Thoracic aorta (tissue), 2 donors: ENCODE measurements around the gene MRPL21. TPM values are rescaled to one million over a fixed set of nuclear protein-coding genes. Genes with fewer than 3 reads are reported as not detected.
A peak's percentile ranks its signal among the peaks of the same experiment; 100 is the strongest.

Experiments
- ATAC-seq: fragments of 150-250 bp; one replicate; pipeline ENCODE4 v1.8.0; 2017; ENCODE audit warnings: low read depth; ENCODE audit not compliant: insufficient number of reproducible peaks, low FRiP score
- DNase-seq: peaks from one replicate; pipeline ENCODE4 v3.0.0-alpha.2; 2020; ENCODE audit warnings: low spot score
- H3K27ac ChIP-seq, 2 donors: fragments of 200-600 bp; sonication (generic); 1 replicate in 1 of 2; 2 replicates in 1 of 2; pipeline ENCODE4 v1.5.1; 2016; ENCODE audit warnings: mild to moderate bottlenecking in 2 of 2, moderate library complexity in 2 of 2
- H3K27me3 ChIP-seq: fragments of 200-600 bp; sonication (generic); replicated peaks from 2 replicates; pipeline ENCODE4 v1.6.0; 2016; ENCODE audit warnings: mild to moderate bottlenecking; ENCODE audit not compliant: insufficient read depth
- H3K36me3 ChIP-seq: fragments of 200-600 bp; sonication (generic); one replicate; pipeline ENCODE4 v1.5.1; 2016
- H3K4me1 ChIP-seq, 2 donors: fragments of 200-600 bp; sonication (generic); 1 replicate in 1 of 2; 2 replicates in 1 of 2; pipeline versions ENCODE4 v1.5.1 to v1.6.0; 2016; ENCODE audit warnings: low read depth in 2 of 2, mild to moderate bottlenecking in 1 of 2; ENCODE audit not compliant: control insufficient read depth in 1 of 2
- H3K4me3 ChIP-seq: fragments of 200-600 bp; sonication (generic); 2 replicates; pipeline ENCODE4 v1.5.1; 2016; ENCODE audit warnings: mild to moderate bottlenecking
- H3K9me3 ChIP-seq: fragments of 200-600 bp; sonication (generic); 2 replicates; pipeline ENCODE4 v1.5.1; 2016
- total RNA-seq, 2 donors: library from RNA; depleted of rRNA; stranded (reverse); fragments of >200 nt; gene quantifications; one replicate each; pipeline versions ENCODE4 v1.1.0 to v1.2.3, GENCODE V29; 2016
- TF ChIP-seq, protein P1 (sequence below): fragments of 200-600 bp; sonication (generic); IDR thresholded peaks from one replicate; pipeline ENCODE4 v1.5.1; 2019; ENCODE audit warnings: antibody characterized with exemption

Gene MRPL21
- total RNA-seq, 2 donors from 2014 or later: 11.0 to 16.7 TPM

DNA sequence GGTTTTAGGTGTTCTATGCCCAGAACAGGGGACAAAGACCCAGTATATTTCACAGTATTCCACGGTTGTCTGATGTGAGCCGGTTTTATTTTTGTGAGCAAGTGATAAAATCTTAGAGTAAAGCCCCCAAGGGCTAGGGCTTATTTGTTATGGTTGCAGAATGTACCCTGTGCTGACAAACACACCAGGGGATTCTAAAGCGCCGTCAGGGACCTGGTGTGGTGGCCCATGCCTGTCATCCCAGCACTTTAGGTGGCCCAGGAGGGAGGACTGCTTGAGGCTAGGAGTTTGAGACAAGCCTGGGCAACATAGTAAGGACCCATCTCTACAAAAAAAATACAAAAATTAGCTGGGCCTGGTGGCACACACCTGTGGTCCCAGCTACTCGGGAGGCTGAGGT lies 22.8 kb downstream of the MRPL21 start:
- DNase-seq (no peak), ATAC-seq (no peak)
- no peak overlapping the region for H3K4me3 ChIP-seq
- H3K27ac ChIP-seq: no peak overlapping the region
- H3K4me1 ChIP-seq: peaks cover 0 to 3% of the 10 kb centered on the region in 2 donors
- TF ChIP-seq, protein P1, sequence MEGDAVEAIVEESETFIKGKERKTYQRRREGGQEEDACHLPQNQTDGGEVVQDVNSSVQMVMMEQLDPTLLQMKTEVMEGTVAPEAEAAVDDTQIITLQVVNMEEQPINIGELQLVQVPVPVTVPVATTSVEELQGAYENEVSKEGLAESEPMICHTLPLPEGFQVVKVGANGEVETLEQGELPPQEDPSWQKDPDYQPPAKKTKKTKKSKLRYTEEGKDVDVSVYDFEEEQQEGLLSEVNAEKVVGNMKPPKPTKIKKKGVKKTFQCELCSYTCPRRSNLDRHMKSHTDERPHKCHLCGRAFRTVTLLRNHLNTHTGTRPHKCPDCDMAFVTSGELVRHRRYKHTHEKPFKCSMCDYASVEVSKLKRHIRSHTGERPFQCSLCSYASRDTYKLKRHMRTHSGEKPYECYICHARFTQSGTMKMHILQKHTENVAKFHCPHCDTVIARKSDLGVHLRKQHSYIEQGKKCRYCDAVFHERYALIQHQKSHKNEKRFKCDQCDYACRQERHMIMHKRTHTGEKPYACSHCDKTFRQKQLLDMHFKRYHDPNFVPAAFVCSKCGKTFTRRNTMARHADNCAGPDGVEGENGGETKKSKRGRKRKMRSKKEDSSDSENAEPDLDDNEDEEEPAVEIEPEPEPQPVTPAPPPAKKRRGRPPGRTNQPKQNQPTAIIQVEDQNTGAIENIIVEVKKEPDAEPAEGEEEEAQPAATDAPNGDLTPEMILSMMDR: no peak
- no peaks in the 10 kb centered on the region for H3K9me3 ChIP-seq
- no peaks in the 10 kb centered on the region for H3K36me3 ChIP-seq
- H3K27me3 ChIP-seq: no peaks in the 10 kb centered on the region

DNA sequence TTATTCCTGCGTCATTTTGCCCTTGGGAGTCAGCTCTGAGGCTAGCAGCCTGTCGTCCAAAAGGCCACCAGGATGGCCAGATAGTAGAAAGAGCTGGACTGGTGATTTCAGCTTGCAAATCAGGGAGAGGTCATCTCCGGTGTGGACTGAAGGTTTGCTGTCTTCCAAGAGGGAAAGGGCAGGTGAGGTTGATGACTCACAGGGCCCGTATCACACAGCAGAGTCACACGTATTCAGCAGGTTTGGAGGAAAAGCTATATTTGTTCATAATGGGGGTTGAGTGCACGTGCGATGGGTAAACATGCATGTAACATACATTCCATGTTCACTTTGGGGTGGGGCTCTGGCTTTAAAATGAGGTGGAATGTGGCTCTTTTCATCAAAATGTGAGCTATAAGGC lies 25.6 kb downstream of the MRPL21 start:
- DNase-seq: no peak
- H3K27me3 ChIP-seq: no peaks in the 10 kb centered on the region
- ATAC-seq: no peak
- TF ChIP-seq, protein P1: no peak
- H3K9me3 ChIP-seq: no peaks in the 10 kb centered on the region
- H3K36me3 ChIP-seq: no peaks in the 10 kb centered on the region
- H3K4me3 ChIP-seq: no peak overlapping the region
- peaks cover 0 to 9% of the 10 kb centered on the region in 2 donors for H3K4me1 ChIP-seq
- no peak overlapping the region for H3K27ac ChIP-seq

DNA sequence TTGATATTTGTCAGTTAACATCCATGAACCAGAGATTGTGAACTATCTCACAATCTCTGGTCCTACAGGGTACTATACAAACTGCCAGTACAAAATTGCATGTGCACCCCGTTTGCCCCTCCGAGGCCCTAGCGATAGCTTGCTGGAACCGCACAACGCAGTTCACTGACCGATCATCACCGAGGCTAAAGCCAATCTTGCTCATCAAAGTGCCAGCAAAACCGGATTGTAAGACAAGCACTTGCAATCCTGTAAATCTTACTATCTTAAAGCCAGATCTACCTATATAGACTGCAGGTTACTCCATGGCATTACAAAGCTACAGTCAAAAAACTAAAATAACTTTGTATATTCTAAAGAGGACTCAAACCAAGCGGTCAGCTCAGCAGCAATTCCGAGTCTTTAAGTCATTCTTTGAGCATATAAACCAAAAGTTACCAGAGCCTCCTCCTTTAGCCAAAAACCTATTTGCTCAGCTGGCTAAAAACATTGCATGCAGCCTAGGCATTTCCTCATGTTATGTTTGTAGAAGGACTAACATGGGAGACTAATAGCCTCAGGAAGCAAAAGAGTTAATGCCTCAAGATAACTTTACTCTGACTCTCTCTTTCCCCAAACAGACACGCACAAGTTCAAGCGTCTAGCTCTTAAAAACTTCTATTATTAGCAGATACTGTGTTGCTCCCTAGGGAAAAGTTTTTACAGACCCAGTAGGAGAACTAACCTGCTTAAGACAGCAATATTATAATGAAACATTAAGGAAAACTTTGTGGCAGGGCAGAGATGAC lies 31.2 kb downstream of the MRPL21 start:
- Histone ChIP-seq H3K36me3 (no peaks in the 10 kb centered on the region), H3K27ac (peak overlapping the region; percentile 4 to 36), H3K9me3 (no peaks in the 10 kb centered on the region), H3K27me3 (no peaks in the 10 kb centered on the region), H3K4me3 (peak overlapping the region; percentile 51), H3K4me1 (peaks cover 21 to 52% of the 10 kb centered on the region in 2 donors)
- TF ChIP-seq, protein P1: peak; percentile 13
- ATAC-seq (peak; percentile 40), DNase-seq (no peak)

DNA sequence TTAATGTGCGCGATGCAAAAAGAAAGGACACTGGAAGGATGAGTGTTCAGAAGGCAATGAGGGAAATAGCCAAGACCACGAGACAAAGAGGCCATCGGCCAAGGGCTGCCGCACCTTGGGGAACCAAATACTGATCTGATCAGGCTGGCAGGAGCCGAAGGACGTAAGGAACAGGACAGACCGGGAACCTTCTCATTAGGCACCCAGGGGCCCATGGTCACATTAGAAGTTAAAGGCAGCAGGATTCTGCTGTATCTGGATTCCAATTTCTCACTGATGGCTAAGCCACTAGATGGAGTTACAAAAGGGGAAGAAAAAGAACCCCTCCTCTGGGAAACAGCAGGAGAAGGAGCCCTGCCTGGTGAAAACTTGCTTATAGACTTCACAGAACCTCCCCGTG lies 33.2 kb downstream of the MRPL21 start:
- no peak for ATAC-seq
- no peaks in the 10 kb centered on the region for H3K27me3 ChIP-seq
- peak overlapping the region; percentile 14 to 68 for H3K27ac ChIP-seq
- H3K9me3 ChIP-seq: no peaks in the 10 kb centered on the region
- H3K36me3 ChIP-seq: no peaks in the 10 kb centered on the region
- peaks cover 21 to 58% of the 10 kb centered on the region in 2 donors for H3K4me1 ChIP-seq
- DNase-seq: no peak
- H3K4me3 ChIP-seq: peak overlapping the region; percentile 83
- TF ChIP-seq, protein P1: no peak

DNA sequence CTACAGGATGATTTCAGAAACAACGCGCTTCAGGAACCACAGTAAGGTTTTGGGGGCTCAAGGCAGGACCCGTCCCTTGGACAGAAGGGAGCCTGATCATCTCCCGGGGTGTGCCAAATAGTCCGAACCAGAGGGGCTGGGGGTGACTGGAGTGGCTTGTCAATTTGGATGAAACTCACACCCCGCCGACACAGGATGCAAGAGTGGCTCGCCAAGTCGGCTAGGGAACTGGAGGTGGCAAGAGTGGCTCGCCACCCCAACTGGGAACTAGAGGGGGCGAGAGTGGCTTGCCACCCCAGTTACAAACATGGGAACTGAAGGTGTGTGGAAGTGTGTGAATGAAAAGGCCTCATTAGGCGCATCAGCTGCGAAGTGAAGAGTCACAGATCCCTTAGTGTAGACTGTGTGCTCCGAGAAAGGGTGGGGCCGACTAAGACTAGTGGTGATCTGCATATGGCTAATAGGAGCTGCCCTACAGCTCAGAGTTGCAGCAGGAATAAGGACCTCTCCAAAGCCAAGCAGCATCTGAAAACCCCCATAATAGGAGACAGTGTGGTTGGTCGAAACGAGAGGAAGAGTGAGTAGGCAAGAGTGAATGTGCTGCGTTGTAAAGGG lies 35.3 kb downstream of the MRPL21 start:
- DNase-seq: no peak

More for the DNA sequence above, 35.3 kb downstream of the MRPL21 start:
- no peak overlapping the region for H3K4me3 ChIP-seq
- TF ChIP-seq, protein P1: no peak
- peaks cover 21 to 52% of the 10 kb centered on the region in 2 donors for H3K4me1 ChIP-seq
- no peaks in the 10 kb centered on the region for H3K9me3 ChIP-seq
- ATAC-seq: no peak
- H3K27me3 ChIP-seq: no peaks in the 10 kb centered on the region
- H3K27ac ChIP-seq: no peak overlapping the region
- H3K36me3 ChIP-seq: no peaks in the 10 kb centered on the region
